ACHN (cell line): ENCODE measurements around the gene KDR.

Experiments used
- DNase-seq: peaks from one replicate; pipeline ENCODE4 v3.0.0-alpha.2; 2015
- in situ Hi-C: cut with HindIII; loops from 2 replicates; pipeline ENCODE4 v1.10.0; 2017; ENCODE audit warnings: low sequenced_read_pairs, low pct_ligation_motif_present, low pct_unique_long_range_greater_than_20kb

KDR gene

GRCh38 chr4:55125763-55126541, 557 bp upstream of the KDR start:
- in situ Hi-C loops = no loop called here
- no peak for DNase-seq

GRCh38 chr4:55124322-55125076, 896 bp downstream of the KDR start:
- in situ Hi-C loops = no loop called here
- DNase-seq = no peak

- in situ Hi-C loops = no loop called here
- DNase-seq = no peak
Measured at GRCh38 chr4:55123791-55124190, 1.6 kb downstream of the KDR start.

- in situ Hi-C loops = no loop called here
- no peak for DNase-seq
Measured at GRCh38 chr4:55122235-55122634, 3.2 kb downstream of the KDR start.

- no peak for DNase-seq
Measured at GRCh38 chr4:55121246-55121645, 4.1 kb downstream of the KDR start.

GRCh38 chr4:55118397-55118796, 7.0 kb downstream of the KDR start:
- in situ Hi-C loops = no loop called here
- no peak for DNase-seq

More at GRCh38 chr4:55121246-55121645, 4.1 kb downstream of the KDR start:
- in situ Hi-C loops = no loop called here

- in situ Hi-C loops = no loop called here
Measured at GRCh38 chr4:55117511-55117910, 7.9 kb downstream of the KDR start.

GRCh38 chr4:55116450-55116849, 8.9 kb downstream of the KDR start:
- in situ Hi-C loops = no loop called here

More at GRCh38 chr4:55117511-55117910, 7.9 kb downstream of the KDR start:
- DNase-seq = no peak

GRCh38 chr4:55111601-55112000, 13.8 kb downstream of the KDR start:
- in situ Hi-C loops = no loop called here

More at GRCh38 chr4:55116450-55116849, 8.9 kb downstream of the KDR start:
- no peak for DNase-seq

GRCh38 chr4:55110131-55110530, 15.3 kb downstream of the KDR start:
- in situ Hi-C loops = no loop called here
- DNase-seq = no peak

More at GRCh38 chr4:55111601-55112000, 13.8 kb downstream of the KDR start:
- no peak for DNase-seq

- no peak for DNase-seq
- in situ Hi-C loops = no loop called here
Measured at GRCh38 chr4:55107054-55107453, 18.3 kb downstream of the KDR start.

- no peak for DNase-seq
- in situ Hi-C loops = no loop called here
Measured at GRCh38 chr4:55103224-55103623, 22.2 kb downstream of the KDR start.

GRCh38 chr4:55099816-55100215, 25.6 kb downstream of the KDR start:
- in situ Hi-C loops = no loop called here
- no peak for DNase-seq

GRCh38 chr4:55098456-55099204, 26.8 kb downstream of the KDR start:
- in situ Hi-C loops = no loop called here
- no peak for DNase-seq

GRCh38 chr4:55096619-55097018, 28.8 kb downstream of the KDR start:
- DNase-seq = no peak
- in situ Hi-C loops = no loop called here

- DNase-seq = no peak
- in situ Hi-C loops = no loop called here
Measured at GRCh38 chr4:55096045-55096444, 29.4 kb downstream of the KDR start.

GRCh38 chr4:55092504-55092903, 32.9 kb downstream of the KDR start:
- in situ Hi-C loops = no loop called here
- no peak for DNase-seq

- DNase-seq = no peak
- in situ Hi-C loops = no loop called here
Measured at GRCh38 chr4:55089916-55090315, 35.5 kb downstream of the KDR start.

- in situ Hi-C loops = no loop called here
Measured at GRCh38 chr4:55087913-55088260, 37.5 kb downstream of the KDR start.

More at GRCh38 chr4:55087913-55088260, 37.5 kb downstream of the KDR start:
- no peak for DNase-seq
